Epidermal melanocyte (primary cell): Measurements from ENCODE around the gene NOP14.
"Not testable (repeated sequence)": the region's sequence is repeated elsewhere in the genome, so short reads cannot be mapped to it uniquely, and the experiment has no call there.

ENCODE experiments used
- DNase-seq: peaks from one replicate; pipeline ENCODE4 v3.0.0; 2011; ENCODE audit warnings: low spot score; ENCODE audit not compliant: insufficient read length

Gene NOP14

DNA sequence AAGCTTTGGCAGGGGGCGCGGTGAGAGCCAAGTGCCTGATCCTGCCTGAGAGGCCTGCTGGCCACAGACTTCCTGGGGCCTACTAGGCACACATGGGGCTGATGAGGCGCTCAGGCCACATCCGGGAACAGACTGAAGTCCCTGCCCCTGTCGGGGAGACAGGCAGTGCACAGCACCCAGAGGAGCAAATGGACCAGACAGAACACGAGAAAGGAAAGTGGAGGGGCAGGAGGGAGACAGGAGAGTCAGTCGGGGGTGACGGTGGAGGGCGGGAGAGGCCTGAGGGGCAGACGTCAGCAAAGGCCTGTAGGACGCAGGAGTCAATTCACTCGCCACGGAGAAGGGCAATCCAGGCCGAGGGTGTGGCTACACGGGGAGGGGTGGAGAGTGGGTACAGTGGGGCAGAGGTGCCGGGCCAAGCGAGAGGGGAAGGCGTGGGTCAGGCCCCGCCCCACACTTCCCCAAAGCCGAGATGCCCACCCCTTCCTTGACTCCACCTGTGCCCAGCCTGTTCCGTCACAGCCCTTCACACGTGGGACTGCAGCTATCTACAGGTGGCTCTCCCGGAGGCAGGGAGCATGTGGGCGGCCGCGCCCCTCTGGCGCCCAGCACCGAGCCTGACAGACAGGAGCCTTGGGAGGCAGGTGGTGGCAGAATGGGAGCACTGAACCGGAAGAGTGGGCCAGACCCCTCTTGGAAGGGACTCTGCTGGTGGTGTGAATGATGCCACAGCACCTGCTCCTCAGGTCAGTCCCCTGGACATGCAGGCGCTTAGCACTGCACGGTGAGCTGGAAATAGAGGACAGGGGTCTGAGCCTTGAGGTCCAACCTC lies 20.5 kb downstream of the NOP14 start:
- DNase-seq, result no peak

DNA sequence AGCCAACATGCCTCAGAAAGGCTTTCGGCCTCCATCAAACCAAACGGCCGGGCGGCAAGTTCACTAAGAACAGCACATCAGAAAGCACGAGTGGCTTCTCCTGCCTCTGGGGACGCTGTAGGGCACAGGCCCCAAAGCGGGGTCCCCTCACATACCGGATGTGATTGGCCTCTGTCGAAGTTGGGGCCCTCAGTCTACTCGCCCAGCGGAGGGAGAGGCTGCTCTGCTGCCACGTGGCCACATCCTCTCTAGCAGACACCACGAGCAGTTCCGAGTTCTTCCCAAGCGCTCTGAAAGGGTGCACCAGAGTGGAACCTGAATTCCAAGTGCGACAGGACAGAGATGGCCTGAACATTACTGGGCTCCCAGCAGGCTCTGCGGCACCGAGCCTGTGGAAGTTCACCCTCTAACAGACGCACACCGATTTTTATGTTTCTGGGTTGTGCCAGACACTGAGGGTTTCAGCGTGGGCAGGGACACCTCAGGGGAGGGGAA lies 21.1 kb downstream of the NOP14 start:
- no peak for DNase-seq

DNA sequence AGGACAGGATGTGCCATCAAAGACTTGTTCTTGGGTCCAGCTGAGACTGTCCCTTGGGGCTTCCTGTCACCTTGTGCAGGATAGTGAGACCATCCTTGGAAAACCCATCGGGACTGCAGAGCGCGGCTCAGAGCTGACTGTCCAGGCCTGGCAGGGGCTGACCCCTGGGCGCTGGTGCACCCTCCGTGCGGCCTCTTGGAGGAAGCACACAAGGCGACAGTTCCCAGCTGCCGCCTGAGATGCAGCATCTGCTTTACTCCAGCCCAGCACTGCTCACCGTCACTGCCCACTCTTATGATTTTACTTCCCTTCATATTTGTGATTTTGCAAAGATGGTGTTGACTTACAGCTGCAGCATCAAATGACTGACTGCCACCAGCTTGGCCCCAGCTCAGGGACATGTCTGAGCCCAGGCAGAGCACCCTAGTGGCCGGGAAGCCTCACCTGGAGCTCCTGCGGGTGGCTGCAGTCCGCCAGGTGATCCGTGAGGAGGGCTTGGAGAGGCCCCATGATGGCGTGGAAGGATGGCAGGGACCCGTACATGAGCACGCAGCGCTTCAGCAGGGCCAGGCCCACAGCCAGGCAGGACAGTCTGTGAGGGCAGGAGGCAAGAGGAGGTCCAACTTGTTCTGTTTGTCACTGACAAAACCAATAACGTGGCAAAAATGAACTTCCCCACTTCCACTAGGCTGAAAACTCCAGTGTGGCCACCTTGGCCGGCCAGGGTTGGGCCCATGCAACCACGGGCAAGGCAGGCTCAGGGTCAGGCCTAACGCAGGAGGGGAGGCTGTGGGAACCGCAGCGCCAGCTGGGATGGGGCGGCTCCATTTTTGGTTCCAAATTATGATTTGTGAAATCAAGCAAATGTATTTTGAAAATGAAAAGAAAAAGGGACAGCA lies 21.8 kb downstream of the NOP14 start:
- no peak for DNase-seq

DNA sequence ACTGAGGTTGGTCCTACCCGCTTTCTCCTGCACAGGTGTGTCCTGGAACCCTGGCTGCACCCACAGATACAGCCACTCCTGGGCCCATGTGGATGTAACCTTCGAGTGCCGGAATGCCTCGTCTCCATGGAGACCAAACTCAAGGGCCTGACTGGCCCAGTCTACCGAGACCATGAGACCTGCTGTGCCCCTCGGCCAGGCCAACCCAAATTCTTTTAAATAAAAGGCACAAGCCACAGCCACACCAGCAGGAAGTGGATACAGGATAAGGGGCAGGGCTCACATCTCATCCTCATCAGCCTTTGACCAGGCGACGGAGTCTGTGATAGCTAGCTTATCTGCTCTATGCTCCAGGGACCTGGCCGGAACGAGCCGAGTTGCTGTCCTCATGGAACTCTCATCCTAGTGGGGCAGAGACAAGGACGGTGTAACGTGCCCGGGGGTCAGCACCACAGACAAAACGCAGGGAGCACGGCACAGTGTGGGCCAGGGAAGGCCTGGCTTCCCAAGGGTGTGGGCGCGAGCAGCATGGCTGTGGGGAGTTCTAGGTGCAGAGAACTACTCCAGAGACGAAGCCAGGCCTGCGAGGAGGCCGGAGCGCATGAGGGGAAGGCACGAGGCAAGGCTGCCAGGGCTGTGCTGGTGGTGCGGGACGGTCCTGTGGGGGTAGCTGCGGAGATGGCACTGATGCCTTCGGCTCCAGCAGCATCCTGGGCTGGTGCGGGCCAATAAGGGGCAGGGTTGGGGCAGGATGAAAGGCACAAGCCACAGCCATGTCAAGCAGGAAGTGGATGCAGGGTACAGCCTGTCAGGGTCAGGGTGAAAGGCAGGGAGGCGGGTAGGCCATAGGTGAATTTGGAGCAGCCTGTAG lies 22.7 kb downstream of the NOP14 start:
- DNase-seq, result no peak

DNA sequence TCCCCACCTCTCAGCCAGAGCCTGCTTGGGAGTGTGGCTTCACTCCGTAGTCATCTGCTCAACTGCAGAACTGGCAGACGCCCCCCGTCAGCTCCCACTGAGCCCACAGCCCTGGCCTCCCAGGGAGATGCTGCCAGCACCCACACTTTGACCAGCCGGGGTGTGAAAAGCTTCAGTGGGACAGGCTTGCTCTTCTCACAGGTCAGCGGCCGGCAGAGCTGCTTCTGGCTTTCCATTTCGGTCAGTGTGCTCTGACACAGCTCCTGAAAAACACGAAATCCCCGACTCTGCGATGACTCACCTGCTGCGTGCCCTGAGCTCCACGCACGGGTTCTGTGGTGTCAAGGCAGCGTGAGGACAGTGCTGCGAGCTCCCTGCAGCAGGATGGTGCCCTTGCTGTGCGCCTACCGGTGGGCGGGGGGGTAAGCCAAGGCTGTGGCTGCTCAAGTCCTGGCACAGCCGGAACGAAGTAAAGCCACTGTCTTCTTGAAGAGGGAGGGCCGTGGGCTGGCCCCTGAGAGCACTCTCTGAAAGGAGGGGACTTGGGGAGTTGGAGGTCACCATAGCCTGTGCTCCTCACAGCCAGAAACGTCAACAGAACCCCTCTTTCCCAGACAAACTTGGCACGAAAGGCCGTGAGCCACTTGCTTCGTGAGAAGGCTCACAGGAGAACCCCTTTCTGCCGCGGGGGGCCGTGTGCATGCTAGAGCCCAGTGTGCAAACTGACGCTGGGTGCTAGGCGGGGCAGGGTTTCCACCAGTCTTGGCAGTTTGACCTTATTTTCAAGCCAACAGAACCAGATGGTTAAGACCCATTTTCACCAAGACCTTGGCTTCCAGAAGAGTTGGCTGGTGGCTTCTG lies 23.6 kb downstream of the NOP14 start:
- DNase-seq, result no peak

DNA sequence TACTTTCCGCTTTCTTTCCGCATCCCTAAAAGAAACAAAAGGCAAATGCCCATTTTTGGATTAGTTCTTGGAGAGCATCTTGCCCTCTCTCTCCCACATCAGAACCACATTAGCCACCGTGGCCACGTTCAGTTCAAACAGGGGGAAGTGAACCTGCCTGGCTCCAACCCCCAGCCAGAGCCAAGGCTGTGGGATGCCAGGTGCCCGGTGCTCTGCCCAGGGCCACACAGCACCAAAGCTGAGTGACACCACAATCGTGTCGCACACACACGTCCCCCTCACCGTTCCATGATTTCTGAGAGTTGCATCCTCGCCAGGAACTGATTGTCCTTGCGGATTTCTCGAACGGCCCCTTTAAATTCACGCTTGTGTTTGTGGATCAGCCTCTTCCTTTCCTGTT lies 24.3 kb downstream of the NOP14 start:
- DNase-seq, result no peak

DNA sequence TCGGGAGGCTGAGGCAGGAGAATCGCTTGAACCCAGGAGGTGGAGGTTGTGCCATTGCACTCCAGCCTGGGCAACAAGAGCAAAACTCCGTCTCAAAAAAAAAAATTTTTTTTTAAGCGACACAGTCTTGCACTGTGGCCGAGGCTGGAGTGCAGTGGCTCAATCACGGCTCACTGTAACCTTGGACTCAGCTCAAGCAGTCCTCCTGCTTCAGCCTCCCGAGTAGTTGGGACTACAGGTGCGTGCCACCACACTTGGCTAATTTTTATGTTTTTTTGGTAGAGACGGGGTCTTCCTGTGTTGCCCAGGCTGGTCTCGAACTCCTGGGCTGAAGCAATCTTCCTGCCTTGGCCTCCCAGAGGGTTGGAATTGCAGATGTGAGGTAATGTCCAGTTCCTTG lies 24.8 kb downstream of the NOP14 start:
- not testable (repeated sequence) for DNase-seq

DNA sequence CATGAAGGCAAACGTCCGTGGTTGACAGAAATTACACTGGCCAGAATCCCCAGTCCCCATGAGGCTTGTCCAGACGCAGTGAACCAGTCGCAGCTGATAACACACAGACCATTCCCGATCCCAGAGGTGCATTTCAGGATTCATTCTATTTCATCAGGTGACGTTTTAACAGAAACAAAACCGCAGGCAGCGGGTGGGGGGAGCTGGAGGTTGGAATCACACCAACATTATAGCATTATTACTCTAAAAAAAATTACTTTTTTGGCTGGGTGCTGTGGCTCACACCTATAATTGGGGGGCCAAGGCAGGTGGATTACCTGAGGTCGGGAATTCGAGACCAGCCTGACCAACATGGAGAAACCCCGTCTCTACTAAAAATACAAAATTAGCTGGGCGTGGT lies 25.2 kb downstream of the NOP14 start:
- DNase-seq, result no peak

DNA sequence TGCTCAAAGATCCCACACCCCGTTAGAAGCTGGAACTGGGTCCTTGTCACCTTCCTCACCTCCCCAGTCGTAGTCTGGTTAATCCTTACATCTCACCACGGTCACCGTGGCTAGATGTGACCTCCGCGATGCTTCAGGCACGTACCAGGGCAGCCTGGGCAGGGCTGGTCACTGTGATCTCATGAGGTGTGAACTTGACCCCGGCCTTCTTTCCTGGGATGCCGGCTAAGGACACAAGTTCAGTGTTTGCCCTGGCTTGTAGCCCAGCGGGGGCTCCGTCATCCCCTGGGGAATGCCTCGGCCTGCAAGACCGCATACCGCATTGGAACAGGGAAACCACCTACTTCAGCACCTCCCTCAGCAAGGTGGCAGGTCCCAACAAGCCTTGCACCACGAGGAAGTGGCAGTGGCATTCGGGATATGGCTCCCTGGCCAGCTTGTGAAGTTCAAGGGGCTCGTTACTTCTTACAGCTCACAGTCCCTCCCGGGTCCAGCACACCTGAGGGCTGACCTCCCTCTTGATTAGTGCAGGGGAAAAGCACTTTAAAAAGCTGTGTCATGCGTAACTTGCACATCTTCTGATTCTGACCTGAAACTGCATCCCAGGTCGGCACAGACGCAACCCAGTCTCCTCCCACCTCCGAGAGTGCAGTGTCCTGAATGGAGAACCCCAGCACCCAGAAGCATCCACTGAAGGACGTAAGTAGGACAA lies 25.9 kb downstream of the NOP14 start:
- DNase-seq, result no peak

DNA sequence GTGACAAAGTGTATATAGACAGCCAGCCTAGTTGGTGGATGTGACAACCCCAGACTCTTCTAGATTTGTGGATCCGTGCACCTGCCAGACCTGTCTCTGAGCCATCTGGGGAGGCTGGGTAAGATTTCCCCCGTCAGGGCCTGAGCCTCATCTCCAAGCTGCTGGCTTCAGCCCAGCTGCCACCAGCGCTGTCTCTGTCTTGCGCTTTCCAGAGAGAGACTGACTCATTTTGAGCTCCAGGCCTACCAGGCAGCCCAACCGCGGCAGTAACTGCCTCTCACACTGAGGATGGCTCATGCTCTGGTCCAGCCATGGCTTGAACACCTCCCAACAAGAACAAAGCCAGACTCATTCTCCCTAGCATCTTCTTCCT lies 26.4 kb downstream of the NOP14 start:
- DNase-seq, result no peak

DNA sequence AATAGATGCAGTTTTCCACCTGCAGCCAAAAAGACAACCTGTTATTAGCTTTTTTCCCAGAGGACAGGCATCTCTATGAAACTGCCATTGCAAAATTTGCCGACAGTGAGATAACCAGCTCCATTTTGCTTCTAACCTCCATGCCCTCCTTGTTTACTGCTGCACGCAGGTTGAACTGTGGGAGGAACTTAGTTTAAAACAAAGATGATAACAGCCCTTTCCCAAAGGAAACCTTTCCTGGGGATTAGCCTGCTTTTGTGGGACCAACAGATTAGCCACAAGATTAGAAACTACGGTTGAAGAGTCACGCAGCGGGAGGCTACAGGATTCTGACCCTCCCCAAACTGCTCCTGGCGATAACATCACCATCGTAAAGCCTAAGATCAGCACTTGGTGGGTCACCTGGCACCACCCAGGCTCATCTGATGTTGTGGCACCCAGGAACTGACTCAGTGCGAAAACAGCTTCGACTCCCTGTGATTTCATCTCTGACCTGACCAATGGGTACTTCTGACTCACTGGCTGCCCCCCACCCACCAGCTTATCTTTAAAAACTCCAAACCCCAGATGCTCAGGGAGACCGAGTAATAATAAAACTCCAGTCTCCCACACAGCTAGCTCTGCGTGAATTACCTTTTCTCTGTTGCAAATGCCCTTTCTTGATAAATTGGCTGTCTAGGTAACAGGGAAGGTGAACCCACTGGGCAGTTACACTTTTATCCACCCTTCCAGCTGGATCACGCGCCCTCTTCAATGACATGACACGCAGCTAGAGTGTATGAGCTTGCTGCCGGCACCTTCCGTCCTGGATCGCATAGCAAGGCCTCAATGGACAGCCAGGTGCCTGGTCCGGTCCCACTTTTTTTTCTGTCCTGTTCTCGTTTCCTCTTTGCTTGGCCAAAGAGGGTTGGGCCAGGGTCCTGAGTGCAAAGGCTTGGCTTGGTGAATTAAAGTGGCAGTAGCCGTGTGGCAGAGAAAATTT lies 27.2 kb downstream of the NOP14 start:
- DNase-seq, result no peak

DNA sequence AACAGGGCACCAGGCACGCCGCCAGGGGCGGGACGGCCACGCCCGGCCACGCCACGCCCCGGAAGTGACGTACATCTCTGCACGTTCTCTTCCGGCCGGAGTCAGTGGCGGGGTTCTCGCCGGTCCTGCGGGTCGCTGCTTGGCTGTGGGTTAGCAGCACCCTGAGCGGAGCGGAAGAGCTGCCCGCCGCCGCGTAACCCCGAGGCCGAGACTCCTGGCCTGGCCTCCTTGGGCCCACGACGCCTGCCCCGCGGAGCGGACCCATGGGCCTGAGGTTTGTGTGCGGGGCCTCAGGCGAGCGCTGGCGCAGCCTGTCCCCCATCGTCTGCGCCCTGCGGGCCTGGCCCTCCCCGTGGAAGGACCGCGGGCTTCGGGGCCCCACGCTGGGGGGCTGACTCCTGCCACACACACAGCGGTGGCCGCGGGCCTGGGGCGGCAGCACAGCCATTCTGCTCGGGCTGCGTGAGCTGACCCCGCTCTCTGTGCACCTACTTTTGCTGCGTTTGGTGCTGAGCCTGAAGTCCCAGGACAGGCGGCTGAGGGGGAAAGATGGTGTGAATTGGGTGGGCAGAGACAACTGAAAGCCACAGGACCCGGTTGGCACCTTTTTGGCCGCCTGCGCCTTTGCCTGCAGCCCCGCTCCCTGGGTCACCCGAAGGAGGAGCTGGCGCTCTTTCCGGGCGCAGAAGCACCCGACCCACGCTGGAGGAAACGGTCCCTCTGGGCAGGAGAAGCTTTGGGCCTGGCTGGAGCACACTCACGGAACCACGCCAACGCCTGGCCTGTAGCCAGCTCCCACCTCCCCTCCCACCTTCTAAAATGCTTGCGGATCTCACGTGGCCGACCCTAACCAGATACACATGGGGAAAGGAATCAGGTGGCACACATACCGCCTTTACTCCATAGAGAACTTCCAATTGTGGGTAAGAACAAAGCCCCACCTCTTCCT lies 28.1 kb downstream of the NOP14 start:
- peak; percentile 98 for DNase-seq

DNA sequence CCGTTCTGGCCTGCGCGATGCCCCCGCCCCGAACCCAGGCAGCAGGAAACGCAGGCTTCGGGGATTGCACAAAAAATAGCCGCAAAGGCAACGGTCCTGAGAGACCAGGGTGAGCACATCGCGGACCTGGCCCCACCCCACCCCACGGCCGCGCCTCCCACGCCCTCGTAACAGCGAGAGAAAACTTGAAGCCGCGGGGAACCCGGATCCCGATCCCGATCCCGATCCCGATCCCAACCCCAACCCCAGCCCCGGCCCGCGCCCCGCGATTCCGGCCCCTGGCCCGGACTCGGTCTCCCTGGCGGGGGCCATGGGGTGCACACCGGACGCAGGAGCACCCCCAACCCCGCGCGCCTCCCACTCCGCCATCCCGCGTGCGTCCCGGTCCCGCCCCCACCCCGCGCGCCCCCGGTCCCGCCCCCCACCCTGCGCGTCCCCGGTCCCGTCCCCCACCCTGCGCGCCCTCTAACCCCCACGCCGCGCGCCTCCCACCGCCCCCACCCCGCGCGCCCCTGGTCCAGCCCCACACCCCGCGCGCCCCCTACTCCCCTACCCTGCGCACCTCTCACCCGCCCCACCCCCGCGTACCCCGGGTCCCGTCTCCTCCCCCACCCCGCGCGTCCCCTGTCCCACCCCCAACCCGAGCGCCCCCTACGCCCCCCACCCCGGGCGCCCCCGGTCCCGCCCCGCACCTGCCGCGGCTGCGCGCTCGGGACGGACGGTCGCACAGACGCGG lies 29.0 kb downstream of the NOP14 start:
- DNase-seq, result no peak

DNA sequence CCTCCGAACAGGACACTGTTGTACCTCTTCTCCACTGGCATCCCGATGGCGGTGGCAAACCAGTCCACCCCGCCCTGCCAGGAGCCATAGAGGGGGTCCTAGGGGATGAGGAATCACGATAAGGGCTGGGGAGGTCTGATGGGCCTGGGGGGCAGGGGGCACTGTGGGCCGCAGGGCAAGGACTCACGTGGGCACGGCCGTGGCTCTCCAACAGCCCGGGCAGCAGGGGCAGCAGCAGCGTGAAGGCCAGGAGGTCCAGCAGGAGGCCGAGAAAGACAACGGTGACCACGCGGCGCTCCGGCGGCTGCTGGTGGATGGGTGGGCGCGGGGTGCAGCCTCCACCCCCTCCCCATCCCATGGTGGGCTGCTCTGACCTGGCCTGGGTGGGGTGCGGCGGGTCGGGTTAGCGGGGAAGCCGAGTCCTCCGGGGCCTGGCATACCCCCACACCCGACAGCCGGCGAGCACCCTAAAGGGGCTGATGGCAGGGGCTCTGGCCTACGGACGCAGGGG lies 29.6 kb downstream of the NOP14 start:
- DNase-seq, result no peak

DNA sequence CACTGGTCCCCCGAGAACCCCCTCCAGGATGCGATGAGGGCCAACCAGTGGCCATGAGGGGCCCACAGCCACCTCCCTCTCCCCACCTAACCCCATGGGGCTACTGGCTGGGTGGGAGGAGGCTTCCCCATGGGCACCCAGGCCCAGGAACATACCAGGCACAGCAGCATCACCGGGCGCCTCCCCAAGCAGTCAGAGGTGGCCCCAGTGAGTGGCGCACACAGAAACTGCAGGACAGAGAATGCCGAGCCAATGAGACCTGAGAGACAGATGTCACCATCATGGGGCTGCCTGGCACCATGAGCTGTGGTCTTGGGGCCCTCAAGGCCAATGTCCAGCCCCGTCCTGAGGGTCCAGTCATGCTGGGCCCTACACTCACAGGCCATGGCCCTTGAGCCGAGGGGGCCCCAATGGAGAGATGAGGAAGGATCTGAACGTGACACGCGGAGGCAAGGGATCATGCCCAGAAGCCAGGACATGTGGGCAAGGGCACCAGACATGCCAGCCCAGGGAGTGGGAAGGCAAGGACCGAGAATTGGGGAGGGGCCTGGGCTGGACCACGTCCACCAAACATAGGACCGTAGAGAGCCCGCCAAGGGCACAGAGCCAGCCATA lies 30.1 kb downstream of the NOP14 start:
- no peak for DNase-seq

DNA sequence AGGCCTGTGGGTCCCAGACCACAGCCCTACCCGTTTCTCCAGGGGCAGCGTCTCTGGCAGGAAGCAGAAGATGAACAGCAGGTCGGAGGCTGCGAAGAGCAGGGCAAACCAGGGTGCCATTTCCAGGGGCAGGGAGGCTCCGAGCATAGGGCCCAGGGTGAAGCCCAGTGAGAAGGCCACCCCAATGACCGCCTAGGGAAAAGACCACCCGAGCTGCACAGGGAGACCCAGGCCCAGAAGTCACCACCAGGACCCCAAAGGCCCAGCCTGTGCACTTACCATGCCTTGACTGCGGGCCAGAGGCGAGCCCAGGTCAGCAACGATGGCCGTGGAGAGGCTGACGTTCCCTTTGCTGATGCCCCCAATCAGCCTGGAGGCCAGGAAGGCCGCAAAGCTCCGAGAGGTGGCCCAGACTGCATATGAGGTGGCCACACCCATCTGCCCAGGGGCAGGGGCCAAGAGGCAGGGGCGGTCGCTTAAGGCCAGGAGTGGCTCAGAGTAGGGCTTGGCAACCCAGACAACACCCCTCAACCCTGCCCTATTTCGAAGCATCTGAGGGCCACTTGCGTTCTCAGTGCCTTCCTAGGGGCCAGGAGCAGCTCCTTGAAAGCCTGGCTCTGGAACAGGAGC lies 30.8 kb downstream of the NOP14 start:
- DNase-seq, result no peak
